Loucy (cell line): ENCODE data around the gene FAM168A.

Source experiments
- H2AFZ ChIP-seq: fragments of 200-600 bp; sonication (generic); 2 replicates; pipeline ENCODE4 v1.6.0; 2016; ENCODE audit warnings: antibody characterized with exemption, mild to moderate bottlenecking, low read length, moderate library complexity
- H3F3A ChIP-seq: fragments of 200-600 bp; 2 replicates; pipeline ENCODE4 v1.6.0; 2016; ENCODE audit warnings: antibody characterized with exemption, low read depth, mild to moderate bottlenecking
- H3K27me3 ChIP-seq: fragments of 200-600 bp; sonication (generic); 2 replicates; pipeline ENCODE4 v1.6.1; 2014; ENCODE audit warnings: low read length, mild to moderate bottlenecking; ENCODE audit not compliant: insufficient read depth, poor library complexity, severe bottlenecking
- H3K36me3 ChIP-seq: fragments of 200-600 bp; sonication (generic); 2 replicates; pipeline ENCODE4 v1.6.1; 2016; ENCODE audit warnings: low read length; ENCODE audit not compliant: insufficient read depth
- H3K4me1 ChIP-seq: fragments of 200-600 bp; sonication (generic); 2 replicates; pipeline ENCODE4 v1.5.1; 2014; ENCODE audit warnings: low read length, mild to moderate bottlenecking; ENCODE audit not compliant: insufficient read depth, poor library complexity, severe bottlenecking
- H3K4me2 ChIP-seq: fragments of 200-600 bp; sonication (generic); 2 replicates; pipeline ENCODE4 v1.6.0; 2014; ENCODE audit warnings: antibody characterized with exemption, low read length, low read depth, mild to moderate bottlenecking; ENCODE audit not compliant: poor library complexity, severe bottlenecking
- H3K4me3 ChIP-seq: fragments of 200-600 bp; sonication (generic); 2 replicates; pipeline ENCODE4 v1.5.1; 2014; ENCODE audit warnings: low read length, mild to moderate bottlenecking, mixed read lengths; ENCODE audit not compliant: poor library complexity, severe bottlenecking
- H3K79me2 ChIP-seq: fragments of 200-600 bp; sonication (generic); 2 replicates; pipeline ENCODE4 v1.6.1; 2014; ENCODE audit warnings: low read length; ENCODE audit not compliant: insufficient read depth
- H3K9ac ChIP-seq: fragments of 200-600 bp; sonication (generic); 2 replicates; pipeline ENCODE4 v1.6.0; 2014; ENCODE audit warnings: mild to moderate bottlenecking, low read depth, low read length, moderate library complexity; ENCODE audit not compliant: poor library complexity, severe bottlenecking
- H3K9me2 ChIP-seq: fragments of 200-600 bp; sonication (generic); replicated peaks from 2 replicates; pipeline ENCODE4 v1.6.1; 2016; ENCODE audit warnings: low read depth, low read length, mixed read lengths
- H3K9me3 ChIP-seq: fragments of 200-600 bp; sonication (generic); 2 replicates; pipeline ENCODE4 v1.6.1; 2014; ENCODE audit warnings: mild to moderate bottlenecking, antibody characterized with exemption, low read length, low read depth; ENCODE audit not compliant: insufficient read depth
- H4K20me1 ChIP-seq: fragments of 200-600 bp; sonication (generic); 2 replicates; pipeline ENCODE4 v1.6.0; 2014; ENCODE audit warnings: antibody characterized with exemption, low read length, mild to moderate bottlenecking; ENCODE audit not compliant: insufficient read depth, poor library complexity, severe bottlenecking
- CTCF ChIP-seq: fragments of 200-600 bp; sonication (generic); conservative IDR thresholded peaks from 2 replicates; pipeline ENCODE4 v1.5.1; 2014; ENCODE audit warnings: mild to moderate bottlenecking, antibody characterized with exemption, low read length
- EZH2phosphoT487 ChIP-seq: fragments of 200-600 bp; IDR thresholded peaks from 2 replicates; pipeline ENCODE4 v1.6.1; 2018; ENCODE audit warnings: antibody characterized with exemption, mild to moderate bottlenecking, moderate library complexity, borderline replicate concordance

The FAM168A gene

GRCh38 chr11:73376160-73376802, 221.6 kb downstream of the FAM168A start, which contains the start of gene RELT:
RELT (plus strand) TSS chr11:73376399; CDS start chr11:73389137, 12,738 bp downstream.
- H3K27me3 ChIP-seq = peaks cover 5% of the 10 kb centered on the region
- H3K4me1 ChIP-seq = peaks cover 56% of the 10 kb centered on the region
- TF ChIP-seq EZH2phosphoT487 = no peak
- TF ChIP-seq CTCF = peak; percentile 80
- peak within 1 kb of the TSS; percentile 87 for H3K4me2 ChIP-seq
- peaks cover 50% of the 10 kb centered on the region for H3K79me2 ChIP-seq
- no peaks in the 10 kb centered on the region for H3K9me3 ChIP-seq
- peaks cover 44% of the 10 kb centered on the region for H4K20me1 ChIP-seq
- peak within 1 kb of the TSS; percentile 96 for H3K4me3 ChIP-seq
- peak within 1 kb of the TSS; percentile 97 for H3K9ac ChIP-seq
- H3K9me2 ChIP-seq = no peaks in the 10 kb centered on the region
- H3F3A ChIP-seq = no peaks in the 10 kb centered on the region
- no peaks in the 10 kb centered on the region for H3K36me3 ChIP-seq
- peak within 1 kb of the TSS; percentile 83 for H2AFZ ChIP-seq

- no peaks in the 10 kb centered on the region for H3K9me3 ChIP-seq
- H2AFZ ChIP-seq = peak overlapping the region; percentile 83
- no peaks in the 10 kb centered on the region for H3K9me2 ChIP-seq
- peak overlapping the region; percentile 96 for H3K4me3 ChIP-seq
- H3K4me2 ChIP-seq = peak overlapping the region; percentile 61
- H4K20me1 ChIP-seq = peaks cover 42% of the 10 kb centered on the region
- H3K27me3 ChIP-seq = peaks cover 5% of the 10 kb centered on the region
- no peak for TF ChIP-seq EZH2phosphoT487
- TF ChIP-seq CTCF = no peak
- peak overlapping the region; percentile 52 for H3K9ac ChIP-seq
- H3K79me2 ChIP-seq = peaks cover 45% of the 10 kb centered on the region
- H3K36me3 ChIP-seq = no peaks in the 10 kb centered on the region
- peaks cover 54% of the 10 kb centered on the region for H3K4me1 ChIP-seq
- H3F3A ChIP-seq = no peaks in the 10 kb centered on the region
Observed at GRCh38 chr11:73375830-73376159, 222.1 kb downstream of the FAM168A start.

- Histone ChIP-seq H3K4me2 (no peak overlapping the region), H3F3A (no peaks in the 10 kb centered on the region), H3K4me3 (no peak overlapping the region), H3K4me1 (peaks cover 39% of the 10 kb centered on the region), H4K20me1 (peaks cover 26% of the 10 kb centered on the region), H3K79me2 (peaks cover 28% of the 10 kb centered on the region), H3K9ac (no peak overlapping the region), H3K36me3 (no peaks in the 10 kb centered on the region), H2AFZ (no peak overlapping the region), H3K27me3 (peaks cover 5% of the 10 kb centered on the region), H3K9me2 (no peaks in the 10 kb centered on the region), H3K9me3 (no peaks in the 10 kb centered on the region)
- TF ChIP-seq EZH2phosphoT487 (no peak), CTCF (no peak)
Observed at GRCh38 chr11:73374151-73374550, 223.8 kb downstream of the FAM168A start.
